ENCODE data around the gene RWDD1.

- TF ChIP-seq, protein P1, sequence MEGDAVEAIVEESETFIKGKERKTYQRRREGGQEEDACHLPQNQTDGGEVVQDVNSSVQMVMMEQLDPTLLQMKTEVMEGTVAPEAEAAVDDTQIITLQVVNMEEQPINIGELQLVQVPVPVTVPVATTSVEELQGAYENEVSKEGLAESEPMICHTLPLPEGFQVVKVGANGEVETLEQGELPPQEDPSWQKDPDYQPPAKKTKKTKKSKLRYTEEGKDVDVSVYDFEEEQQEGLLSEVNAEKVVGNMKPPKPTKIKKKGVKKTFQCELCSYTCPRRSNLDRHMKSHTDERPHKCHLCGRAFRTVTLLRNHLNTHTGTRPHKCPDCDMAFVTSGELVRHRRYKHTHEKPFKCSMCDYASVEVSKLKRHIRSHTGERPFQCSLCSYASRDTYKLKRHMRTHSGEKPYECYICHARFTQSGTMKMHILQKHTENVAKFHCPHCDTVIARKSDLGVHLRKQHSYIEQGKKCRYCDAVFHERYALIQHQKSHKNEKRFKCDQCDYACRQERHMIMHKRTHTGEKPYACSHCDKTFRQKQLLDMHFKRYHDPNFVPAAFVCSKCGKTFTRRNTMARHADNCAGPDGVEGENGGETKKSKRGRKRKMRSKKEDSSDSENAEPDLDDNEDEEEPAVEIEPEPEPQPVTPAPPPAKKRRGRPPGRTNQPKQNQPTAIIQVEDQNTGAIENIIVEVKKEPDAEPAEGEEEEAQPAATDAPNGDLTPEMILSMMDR (IDR thresholded peaks at IDR 0.05): no peak
- TF ChIP-seq EZH2 (IDR thresholded peaks at IDR 0.05; ENCODE audit: borderline replicate concordance, insufficient read depth, low read depth, low read length, poor library complexity, severe bottlenecking): no peak
Measured at GRCh38 chr6:116633685-116634084, 62.4 kb downstream of the RWDD1 start.
